Sigmoid colon (tissue), 7 donors: ENCODE measurements around the gene SMIM38. TPM values are rescaled to one million over a fixed set of nuclear protein-coding genes. Genes with fewer than 3 reads are reported as not detected.

Experiments used
- DNase-seq: peaks from one replicate; pipeline ENCODE4 v3.0.0-alpha.2; 2019
- H3K27ac ChIP-seq, 4 donors: fragments of 200-600 bp; sonication (generic); one replicate each; pipeline ENCODE4 v1.5.1; 2016 to 2019; ENCODE audit warnings: mild to moderate bottlenecking in 1 of 4
- H3K27me3 ChIP-seq, 3 donors: fragments of 200-600 bp; sonication (generic); one replicate each; pipeline ENCODE4 v1.5.1; 2019; ENCODE audit warnings: mild to moderate bottlenecking in 1 of 3
- H3K36me3 ChIP-seq, 4 donors: fragments of 200-600 bp; sonication (generic); one replicate each; pipeline ENCODE4 v1.5.1; 2016 to 2019
- H3K4me1 ChIP-seq, 4 donors: fragments of 200-600 bp; sonication (generic); one replicate each; pipeline ENCODE4 v1.5.1; 2017 to 2019
- H3K4me3 ChIP-seq, 4 donors: fragments of 200-600 bp; sonication (generic); one replicate each; pipeline ENCODE4 v1.5.1; 2017 to 2019; ENCODE audit warnings: mild to moderate bottlenecking in 2 of 4, moderate library complexity in 1 of 4
- H3K9me3 ChIP-seq, 4 donors: fragments of 200-600 bp in 3 of 4; sonication (generic) in 3 of 4; one replicate each; pipeline versions ENCODE4 v1.5.1 to v1.6.1; 2013 to 2019
- EP300 ChIP-seq, 4 donors: sonication (generic); formaldehyde crosslinking; IDR thresholded peaks; one replicate each; pipeline ENCODE4 v1.6.1; 2017; ENCODE audit warnings: antibody characterized with exemption in 4 of 4
- POLR2A ChIP-seq, 2 donors: fragments of 450-650 bp; IDR thresholded peaks; one replicate each; pipeline ENCODE4 v1.6.1; 2016; ENCODE audit warnings: antibody characterized with exemption in 2 of 2, mild to moderate bottlenecking in 2 of 2, moderate library complexity in 2 of 2
- POLR2AphosphoS5 ChIP-seq, 4 donors: sonication (generic); formaldehyde crosslinking; IDR thresholded peaks; one replicate each; pipeline ENCODE4 v1.6.1; 2017; ENCODE audit warnings: antibody characterized with exemption in 4 of 4
- WGBS, 2 donors: extraction: QIAGEN DNeasy Blood & Tissue Kit; methylation state at CpG; one replicate each; pipeline ENCODE4 v1.1.7; 2013; 5-methylcytosine and 5-hydroxymethylcytosine counted together
- intact Hi-C: fragments of 100-400 bp; cut with DNase I; formaldehyde crosslinking; loops from one replicate; pipeline ENCODE4 v1.15.1; 2023
- polyA plus RNA-seq, 3 donors: library from polyadenylated mRNA; stranded (reverse); fragments of 200-250 nt; gene quantifications; one replicate each; pipeline ENCODE4 v1.2.3, GENCODE V29; 2013
- total RNA-seq, 4 donors: library from RNA; depleted of rRNA; stranded (reverse); fragments of >200 nt; gene quantifications; one replicate each; pipeline ENCODE4 v1.1.0, GENCODE V29; 2016
- TF ChIP-seq, protein P1 (sequence below), 4 experiments: fragments of 450-650 bp in 3 of 4; fragments of 200-600 bp in 1 of 4; IDR thresholded peaks; one replicate each; pipeline ENCODE4 v1.5.1; 2016 to 2019; ENCODE audit warnings: antibody characterized with exemption in 4 of 4, mild to moderate bottlenecking in 3 of 4, moderate library complexity in 2 of 4
- donor health status: healthy with polysubstance abuse.
- donor health status: Bipolar disorder and iron deficiency.
- donor health status: healthy.

Gene SMIM38
- total and polyA plus RNA-seq, 7 donors: 0.19 to 5.4 (median 1.8) TPM; not detected in 2

- H3K4me3 ChIP-seq: no peak overlapping the region
- 84 to 91% methylated on average over 7 of the region's 7 CpGs for WGBS, 2 donors
- DNase-seq: no peak
- H3K27me3 ChIP-seq: no peaks in the 10 kb centered on the region
- intact Hi-C loops: no loop called here
- TF ChIP-seq, protein P1, sequence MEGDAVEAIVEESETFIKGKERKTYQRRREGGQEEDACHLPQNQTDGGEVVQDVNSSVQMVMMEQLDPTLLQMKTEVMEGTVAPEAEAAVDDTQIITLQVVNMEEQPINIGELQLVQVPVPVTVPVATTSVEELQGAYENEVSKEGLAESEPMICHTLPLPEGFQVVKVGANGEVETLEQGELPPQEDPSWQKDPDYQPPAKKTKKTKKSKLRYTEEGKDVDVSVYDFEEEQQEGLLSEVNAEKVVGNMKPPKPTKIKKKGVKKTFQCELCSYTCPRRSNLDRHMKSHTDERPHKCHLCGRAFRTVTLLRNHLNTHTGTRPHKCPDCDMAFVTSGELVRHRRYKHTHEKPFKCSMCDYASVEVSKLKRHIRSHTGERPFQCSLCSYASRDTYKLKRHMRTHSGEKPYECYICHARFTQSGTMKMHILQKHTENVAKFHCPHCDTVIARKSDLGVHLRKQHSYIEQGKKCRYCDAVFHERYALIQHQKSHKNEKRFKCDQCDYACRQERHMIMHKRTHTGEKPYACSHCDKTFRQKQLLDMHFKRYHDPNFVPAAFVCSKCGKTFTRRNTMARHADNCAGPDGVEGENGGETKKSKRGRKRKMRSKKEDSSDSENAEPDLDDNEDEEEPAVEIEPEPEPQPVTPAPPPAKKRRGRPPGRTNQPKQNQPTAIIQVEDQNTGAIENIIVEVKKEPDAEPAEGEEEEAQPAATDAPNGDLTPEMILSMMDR (IDR thresholded peaks at IDR 0.05): no peak
- no peak for TF ChIP-seq POLR2AphosphoS5 (IDR thresholded peaks at IDR 0.05)
- TF ChIP-seq EP300 (IDR thresholded peaks at IDR 0.05): no peak
- no peak for TF ChIP-seq POLR2A (IDR thresholded peaks at IDR 0.05)
- H3K9me3 ChIP-seq: peaks cover 0 to 5% (median 2%) of the 10 kb centered on the region in 4 donors
- no peak overlapping the region for H3K27ac ChIP-seq
- no peaks in the 10 kb centered on the region for H3K36me3 ChIP-seq
- H3K4me1 ChIP-seq: no peaks in the 10 kb centered on the region
These were observed 31.9 kb downstream of the SMIM38 start for GRCh38 chr11:69187540-69188065.

DNA sequence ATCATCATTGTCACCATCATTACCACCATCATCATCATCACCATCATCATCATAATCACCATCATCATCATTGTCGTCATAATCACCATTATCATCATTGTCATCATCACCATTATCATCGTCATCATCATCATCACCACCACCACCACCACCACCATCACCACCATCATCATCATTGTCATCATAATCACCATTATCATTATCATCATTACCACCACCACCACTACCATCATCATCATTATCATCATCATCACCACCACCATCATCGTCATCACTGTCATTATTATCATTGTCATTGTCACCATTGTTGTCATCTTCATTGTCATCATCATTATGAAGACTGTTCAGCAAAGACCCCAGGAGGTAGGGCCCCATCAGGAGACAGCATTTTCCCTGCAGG is 33.3 kb downstream of the SMIM38 start:
- TF ChIP-seq, protein P1 (IDR thresholded peaks at IDR 0.05): no peak
- TF ChIP-seq POLR2AphosphoS5 (IDR thresholded peaks at IDR 0.05) (no peak), POLR2A (IDR thresholded peaks at IDR 0.05) (no peak), EP300 (IDR thresholded peaks at IDR 0.05) (no peak)
- Histone ChIP-seq H3K9me3 (peaks cover 0 to 5% (median 2%) of the 10 kb centered on the region in 4 donors), H3K4me3 (no peak overlapping the region), H3K4me1 (no peaks in the 10 kb centered on the region), H3K27ac (no peak overlapping the region), H3K27me3 (no peaks in the 10 kb centered on the region), H3K36me3 (no peaks in the 10 kb centered on the region)
- WGBS, 2 donors: 78 to 84% methylated on average over 3 of the region's 3 CpGs
- DNase-seq: no peak
- intact Hi-C loops: no loop called here

DNA sequence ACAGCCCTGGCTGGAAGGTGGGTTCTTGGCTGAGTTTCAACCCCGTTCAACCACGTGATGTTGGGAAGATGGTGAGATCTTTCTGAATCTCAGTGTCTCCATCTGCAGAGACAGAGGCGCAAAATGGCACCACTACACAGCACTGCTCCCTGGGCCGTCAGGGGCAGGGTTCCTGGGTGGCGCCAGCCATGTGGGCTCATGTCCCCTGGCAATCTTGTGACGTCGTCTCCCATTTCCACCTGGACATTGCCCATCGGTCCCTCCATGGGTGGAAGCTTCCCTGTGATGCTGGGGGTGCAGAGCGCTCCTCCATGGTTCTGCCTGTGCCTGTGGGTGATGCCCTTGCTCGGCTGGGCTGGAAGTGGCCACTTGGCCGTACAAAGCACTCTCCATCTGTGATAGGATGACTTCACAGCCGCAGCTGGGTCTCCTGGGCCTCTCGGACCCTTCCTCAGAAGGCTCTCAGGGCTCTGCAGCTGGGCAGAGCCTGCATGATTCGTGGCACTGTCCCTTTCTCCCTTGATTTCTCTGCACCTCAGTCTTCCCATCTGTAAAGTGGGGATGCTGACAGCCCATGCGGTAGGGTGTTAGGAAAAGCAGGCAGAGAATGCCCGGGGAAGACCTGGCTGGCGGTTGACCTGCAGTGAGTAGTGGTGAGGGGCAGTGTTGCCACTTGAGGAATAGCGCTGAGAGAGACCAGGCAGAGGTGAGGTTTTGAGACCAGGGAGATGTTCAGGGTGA is 35.2 kb downstream of the SMIM38 start:
- Histone ChIP-seq H3K4me3 (no peak overlapping the region), H3K36me3 (no peaks in the 10 kb centered on the region), H3K9me3 (peaks cover 0 to 5% (median 2%) of the 10 kb centered on the region in 4 donors), H3K27me3 (no peaks in the 10 kb centered on the region), H3K27ac (no peak overlapping the region), H3K4me1 (no peaks in the 10 kb centered on the region)
- DNase-seq: no peak
- intact Hi-C loops: no loop called here
- WGBS, 2 donors: 88 to 92% methylated on average over 18 of the region's 18 CpGs
- TF ChIP-seq EP300 (IDR thresholded peaks at IDR 0.05): no peak
- TF ChIP-seq POLR2AphosphoS5 (IDR thresholded peaks at IDR 0.05): no peak
- TF ChIP-seq, protein P1 (IDR thresholded peaks at IDR 0.05): no peak
- no peak for TF ChIP-seq POLR2A (IDR thresholded peaks at IDR 0.05)

GRCh38 chr11:69192301-69192721 is 36.6 kb downstream of the SMIM38 start:
- DNase-seq: no peak
- H3K36me3 ChIP-seq: no peaks in the 10 kb centered on the region
- 70 to 82% methylated on average over 17 of the region's 17 CpGs for WGBS, 2 donors
- intact Hi-C loops: no loop called here
- TF ChIP-seq, protein P1 (IDR thresholded peaks at IDR 0.05): no peak
- TF ChIP-seq POLR2AphosphoS5 (IDR thresholded peaks at IDR 0.05) (no peak), POLR2A (IDR thresholded peaks at IDR 0.05) (no peak), EP300 (IDR thresholded peaks at IDR 0.05) (no peak)
- H3K27me3 ChIP-seq: no peaks in the 10 kb centered on the region
- H3K27ac ChIP-seq: no peak overlapping the region
- H3K4me3 ChIP-seq: no peak overlapping the region
- no peaks in the 10 kb centered on the region for H3K4me1 ChIP-seq
- peaks cover 0 to 5% (median 2%) of the 10 kb centered on the region in 4 donors for H3K9me3 ChIP-seq
